IPS-20b (cell line): ENCODE measurements around the gene HOXB8.

Experiments used
- H3K27ac ChIP-seq: one replicate; pipeline ENCODE4 v1.5.1; 2013; ENCODE audit warnings: low read length
- H3K27me3 ChIP-seq: 2 replicates; pipeline ENCODE4 v1.6.1; 2013; ENCODE audit warnings: mild to moderate bottlenecking, low read length, inconsistent platforms; ENCODE audit not compliant: insufficient read depth
- H3K36me3 ChIP-seq: 2 replicates; pipeline ENCODE4 v1.6.1; 2013; ENCODE audit warnings: low read depth, mild to moderate bottlenecking, inconsistent platforms, low read length, moderate library complexity; ENCODE audit not compliant: insufficient read depth
- H3K4me1 ChIP-seq: 2 replicates; pipeline ENCODE4 v1.6.1; 2013; ENCODE audit warnings: mild to moderate bottlenecking, control low read depth, inconsistent platforms, low read length, moderate library complexity; ENCODE audit not compliant: insufficient read depth
- H3K4me3 ChIP-seq: 2 replicates; pipeline ENCODE4 v1.5.1; 2013; ENCODE audit warnings: mild to moderate bottlenecking, low read length, inconsistent platforms
- H3K9ac ChIP-seq: 2 replicates; pipeline ENCODE4 v1.6.1; 2013; ENCODE audit warnings: low read depth, mild to moderate bottlenecking, inconsistent platforms, low read length, moderate library complexity
- H3K9me3 ChIP-seq: 2 replicates; pipeline ENCODE4 v1.6.1; 2013; ENCODE audit warnings: mild to moderate bottlenecking, low read depth, low read length, inconsistent platforms; ENCODE audit not compliant: insufficient read depth

Gene HOXB8

DNA sequence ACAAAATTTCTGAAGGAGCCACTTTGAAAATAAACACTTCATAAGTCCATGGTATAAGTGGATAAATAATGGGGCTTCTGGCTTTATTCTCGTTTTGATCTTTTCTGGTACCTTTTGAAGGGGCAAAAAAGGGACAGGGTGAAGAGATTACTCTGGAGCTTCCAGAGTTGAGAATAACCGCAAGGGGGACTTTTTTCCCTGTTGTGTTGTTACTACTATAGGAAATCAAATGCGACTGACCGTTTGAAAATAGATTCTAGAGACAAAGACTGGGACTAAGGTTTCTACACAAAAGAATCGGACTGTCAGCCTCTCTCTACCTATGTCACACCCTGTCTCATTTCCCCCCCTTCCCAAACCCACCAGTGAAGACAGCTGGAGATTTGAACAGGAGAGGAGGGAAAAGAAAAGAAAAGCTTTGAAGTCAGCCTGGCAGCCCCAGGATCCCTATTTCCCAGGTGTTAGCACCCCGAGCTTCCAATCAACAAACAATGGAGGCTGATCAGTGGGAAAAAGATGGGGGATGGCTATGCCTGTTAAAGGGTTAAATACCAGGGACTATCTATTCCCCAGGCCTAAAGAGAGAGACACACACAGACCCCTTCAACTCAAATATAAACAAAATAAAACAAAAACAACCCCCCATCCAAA lies 45.3 kb downstream of the HOXB8 start:
- Histone ChIP-seq H3K4me1 (no peaks in the 10 kb centered on the region), H3K4me3 (no peak overlapping the region), H3K9me3 (peaks cover 5% of the 10 kb centered on the region), H3K36me3 (no peaks in the 10 kb centered on the region), H3K9ac (no peak overlapping the region), H3K27ac (no peak overlapping the region), H3K27me3 (peaks cover 100% of the 10 kb centered on the region)

DNA sequence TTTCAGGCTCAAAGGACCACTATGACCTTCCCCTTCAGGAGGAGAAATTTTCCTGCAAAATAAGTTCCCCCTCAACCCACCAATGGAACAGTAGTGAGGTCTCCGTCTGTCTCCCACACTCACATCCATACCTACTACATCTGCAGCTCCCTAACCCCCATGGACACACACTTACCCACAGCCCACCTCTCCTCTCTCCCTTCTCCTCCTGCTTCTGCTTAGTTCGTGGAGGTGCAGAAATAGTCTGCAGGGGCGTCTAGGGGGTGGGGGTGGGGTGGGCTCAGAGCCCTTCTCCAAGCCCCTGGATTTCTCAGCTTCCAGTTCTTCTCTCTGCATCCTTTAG lies 45.9 kb downstream of the HOXB8 start:
- Histone ChIP-seq H3K27ac (no peak overlapping the region), H3K36me3 (no peaks in the 10 kb centered on the region), H3K4me3 (no peak overlapping the region), H3K9ac (no peak overlapping the region), H3K4me1 (no peaks in the 10 kb centered on the region), H3K9me3 (peaks cover 9% of the 10 kb centered on the region), H3K27me3 (peaks cover 100% of the 10 kb centered on the region)

DNA sequence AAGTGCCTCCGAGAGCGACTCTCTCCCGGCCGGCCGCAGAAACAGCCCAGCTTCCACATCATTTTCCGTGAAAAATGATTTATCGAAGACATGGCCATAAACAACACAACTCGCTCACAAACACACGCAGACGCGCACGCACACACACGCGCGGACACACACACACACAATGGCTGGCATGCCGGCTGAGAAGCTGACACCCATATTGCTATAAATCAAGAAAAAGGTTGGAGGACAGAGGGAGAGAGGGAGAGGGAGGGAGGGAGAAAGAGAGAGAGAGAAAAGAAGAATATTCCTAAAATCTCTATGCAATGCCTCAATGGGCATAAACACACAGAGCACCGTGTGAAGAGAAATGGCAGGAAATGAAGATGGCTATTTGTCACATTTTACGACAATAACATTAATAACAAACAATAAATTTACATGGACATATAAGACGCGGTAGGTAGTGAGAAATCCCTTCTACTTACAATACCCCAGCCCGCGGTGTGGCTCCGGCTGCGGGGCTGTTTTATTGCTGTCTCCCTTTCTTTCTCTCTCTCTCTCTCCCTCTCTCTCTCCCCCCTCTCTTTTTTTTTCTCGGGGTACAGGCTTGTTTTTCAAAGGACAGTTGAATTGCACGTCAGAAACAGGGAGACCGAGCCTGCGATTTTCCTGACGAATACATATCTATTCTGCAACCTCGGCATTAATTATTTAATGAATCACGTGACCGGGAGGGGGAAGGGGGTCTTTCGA lies 46.4 kb downstream of the HOXB8 start:
- no peak overlapping the region for H3K27ac ChIP-seq
- H3K36me3 ChIP-seq, result no peaks in the 10 kb centered on the region
- H3K9ac ChIP-seq, result no peak overlapping the region
- H3K9me3 ChIP-seq, result peaks cover 9% of the 10 kb centered on the region
- no peaks in the 10 kb centered on the region for H3K4me1 ChIP-seq
- H3K4me3 ChIP-seq, result no peak overlapping the region
- H3K27me3 ChIP-seq, result peaks cover 100% of the 10 kb centered on the region

DNA sequence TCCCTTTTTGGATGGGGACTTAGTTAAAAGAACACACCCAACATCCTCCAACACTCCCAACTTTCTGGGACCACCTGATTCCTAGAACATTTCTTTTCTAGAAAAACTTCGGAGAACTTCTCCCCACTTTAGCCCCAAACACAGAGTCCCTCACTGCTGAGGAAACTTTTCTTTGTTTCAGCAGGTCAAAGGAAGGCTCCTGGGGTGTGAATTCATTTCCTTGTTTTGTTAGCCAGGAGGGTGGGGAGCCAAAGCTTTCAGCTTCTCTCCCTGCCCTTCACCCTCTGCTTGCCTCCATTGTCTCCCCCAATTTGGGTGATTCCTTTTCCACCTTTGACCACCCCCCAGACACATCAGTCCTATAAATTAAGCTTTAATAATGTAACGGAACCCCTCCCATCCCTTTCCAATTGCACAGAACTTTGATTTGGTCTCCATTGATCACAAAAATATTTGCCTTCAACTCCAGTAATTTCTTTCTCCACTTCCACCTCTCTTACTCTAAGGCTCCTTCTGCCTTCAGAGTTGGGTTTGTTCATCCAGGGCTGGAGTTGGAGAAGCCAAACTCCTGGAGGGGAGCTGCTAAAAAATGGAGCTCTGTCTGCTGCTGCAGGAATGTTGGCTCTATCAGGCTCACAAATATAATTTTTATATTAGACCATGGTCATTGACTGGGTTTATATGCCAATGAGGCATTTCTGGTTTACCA lies 47.3 kb downstream of the HOXB8 start:
- no peaks in the 10 kb centered on the region for H3K4me1 ChIP-seq

DNA sequence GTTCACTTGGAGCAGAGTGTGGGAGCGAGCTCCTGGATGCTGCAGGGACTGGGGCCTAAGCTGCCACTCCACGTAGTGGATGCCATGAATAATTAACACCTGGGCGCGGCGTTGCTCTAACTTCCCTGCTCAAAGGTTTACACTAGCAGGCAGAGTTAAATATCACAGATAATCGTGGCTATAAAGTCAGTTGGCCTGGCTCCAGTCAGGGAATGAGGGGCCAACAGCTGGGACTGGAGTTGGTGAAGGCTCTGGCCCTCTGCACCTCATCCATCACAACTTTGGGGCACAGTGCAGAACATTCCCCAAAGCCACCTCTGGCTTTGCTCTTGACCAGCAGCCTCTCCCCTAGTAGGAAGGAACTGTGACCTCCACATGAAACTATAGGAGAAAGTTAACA lies 47.9 kb downstream of the HOXB8 start:
- H3K9me3 ChIP-seq, result peaks cover 9% of the 10 kb centered on the region
- H3K4me1 ChIP-seq, result no peaks in the 10 kb centered on the region
- H3K4me3 ChIP-seq, result no peak overlapping the region
- no peak overlapping the region for H3K27ac ChIP-seq
- H3K9ac ChIP-seq, result no peak overlapping the region
- peaks cover 100% of the 10 kb centered on the region for H3K27me3 ChIP-seq
- no peaks in the 10 kb centered on the region for H3K36me3 ChIP-seq

More for the DNA sequence above, 47.3 kb downstream of the HOXB8 start:
- H3K27ac ChIP-seq, result no peak overlapping the region
- H3K27me3 ChIP-seq, result peaks cover 100% of the 10 kb centered on the region
- no peak overlapping the region for H3K4me3 ChIP-seq
- H3K36me3 ChIP-seq, result no peaks in the 10 kb centered on the region
- no peak overlapping the region for H3K9ac ChIP-seq
- peaks cover 9% of the 10 kb centered on the region for H3K9me3 ChIP-seq

DNA sequence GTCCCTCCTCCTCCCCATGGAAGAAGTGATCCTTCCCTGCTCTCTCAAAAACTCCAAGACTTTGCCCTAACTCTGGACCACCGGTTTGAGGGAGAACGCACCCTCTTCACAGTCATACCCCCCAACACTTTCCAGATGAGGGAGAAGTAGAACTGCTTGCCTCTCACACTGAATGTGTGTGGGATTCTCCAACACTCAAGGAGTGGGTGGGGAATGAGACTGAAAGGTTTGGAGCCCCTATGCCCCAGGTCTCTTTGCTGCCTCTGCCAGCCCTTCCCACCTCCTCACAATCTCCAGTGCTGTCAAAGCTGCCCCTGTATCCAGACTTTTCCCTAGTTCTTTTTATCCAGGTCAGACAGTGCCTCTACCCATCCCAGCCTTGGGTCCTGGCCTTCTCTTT lies 48.4 kb downstream of the HOXB8 start:
- no peak overlapping the region for H3K27ac ChIP-seq
- no peak overlapping the region for H3K4me3 ChIP-seq
- H3K36me3 ChIP-seq, result no peaks in the 10 kb centered on the region
- peaks cover 100% of the 10 kb centered on the region for H3K27me3 ChIP-seq
- no peaks in the 10 kb centered on the region for H3K4me1 ChIP-seq
- no peak overlapping the region for H3K9ac ChIP-seq
- peaks cover 9% of the 10 kb centered on the region for H3K9me3 ChIP-seq

DNA sequence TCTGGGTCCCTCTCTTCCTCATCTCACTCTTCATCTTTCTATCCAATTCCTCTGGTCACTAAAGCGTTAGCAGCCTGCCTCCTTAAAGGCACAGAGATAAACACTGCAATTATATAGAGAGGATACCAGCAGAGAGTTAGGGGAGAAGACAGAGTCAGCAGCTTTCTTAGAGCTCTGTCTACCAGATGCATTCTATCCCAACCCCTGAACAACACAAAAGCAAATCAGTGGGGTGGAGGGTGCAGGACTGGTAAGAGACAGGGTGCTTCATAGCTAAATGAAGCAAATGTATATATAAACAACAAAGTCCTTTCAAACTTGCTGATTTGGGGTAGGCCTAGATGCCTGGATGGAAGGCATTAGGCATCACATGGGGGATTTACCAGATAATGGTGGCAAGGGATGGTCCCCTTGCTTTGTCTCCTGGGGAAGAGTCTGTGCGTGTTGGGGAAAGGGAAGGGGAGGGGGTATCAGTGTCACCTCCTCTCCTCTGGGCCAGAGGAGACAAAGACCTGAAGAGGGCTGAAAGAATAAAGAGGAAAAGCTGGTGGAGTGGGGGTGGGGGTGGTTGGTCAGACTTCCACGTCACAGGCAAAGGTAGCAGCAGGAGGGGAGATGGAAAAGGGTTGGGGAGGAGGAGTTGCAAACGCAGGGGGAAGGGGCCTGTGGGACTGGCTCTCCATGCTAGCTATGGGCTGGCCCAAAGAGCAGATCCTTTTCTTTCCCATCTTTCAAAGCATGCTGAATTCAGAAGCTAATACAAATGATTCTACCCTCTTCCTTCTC lies 49.0 kb downstream of the HOXB8 start:
- Histone ChIP-seq H3K9ac (no peak overlapping the region), H3K4me3 (no peak overlapping the region), H3K4me1 (no peaks in the 10 kb centered on the region), H3K27ac (no peak overlapping the region), H3K9me3 (peaks cover 9% of the 10 kb centered on the region), H3K27me3 (peaks cover 100% of the 10 kb centered on the region), H3K36me3 (no peaks in the 10 kb centered on the region)

DNA sequence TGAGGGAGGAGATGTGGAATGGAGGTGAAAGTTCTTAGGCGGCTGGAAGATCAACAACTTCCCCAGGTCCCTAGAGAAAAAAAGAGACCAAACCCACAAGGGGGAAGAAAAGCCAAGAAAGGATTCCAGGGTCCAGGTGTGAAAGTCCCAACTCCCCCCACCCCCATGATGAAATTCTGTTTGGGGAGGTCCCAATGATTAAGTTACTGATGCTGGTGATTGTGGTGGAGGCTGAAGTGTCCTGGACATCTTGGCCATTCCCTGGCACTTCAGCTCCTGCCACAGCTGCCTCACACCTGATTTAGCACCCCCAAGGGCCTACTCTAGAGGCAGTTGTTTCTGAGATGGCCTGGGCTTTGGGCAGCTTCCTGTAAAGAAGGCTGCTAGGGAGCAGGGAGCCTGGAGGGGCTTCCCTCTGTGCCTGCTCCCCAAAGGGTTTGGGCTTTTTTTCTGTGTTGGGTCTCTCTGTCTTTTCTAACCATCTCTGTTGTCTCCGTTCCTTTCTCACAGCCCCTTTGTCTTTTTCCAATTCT lies 50.0 kb downstream of the HOXB8 start:
- peaks cover 9% of the 10 kb centered on the region for H3K9me3 ChIP-seq
- H3K4me1 ChIP-seq, result no peaks in the 10 kb centered on the region
- 0 out of 2 replicates have a peak overlapping the region, but pooled peaks have one; percentile 20 for H3K4me3 ChIP-seq
- no peaks in the 10 kb centered on the region for H3K36me3 ChIP-seq
- H3K27ac ChIP-seq, result no peak overlapping the region
- H3K9ac ChIP-seq, result no peak overlapping the region
- H3K27me3 ChIP-seq, result peaks cover 100% of the 10 kb centered on the region

DNA sequence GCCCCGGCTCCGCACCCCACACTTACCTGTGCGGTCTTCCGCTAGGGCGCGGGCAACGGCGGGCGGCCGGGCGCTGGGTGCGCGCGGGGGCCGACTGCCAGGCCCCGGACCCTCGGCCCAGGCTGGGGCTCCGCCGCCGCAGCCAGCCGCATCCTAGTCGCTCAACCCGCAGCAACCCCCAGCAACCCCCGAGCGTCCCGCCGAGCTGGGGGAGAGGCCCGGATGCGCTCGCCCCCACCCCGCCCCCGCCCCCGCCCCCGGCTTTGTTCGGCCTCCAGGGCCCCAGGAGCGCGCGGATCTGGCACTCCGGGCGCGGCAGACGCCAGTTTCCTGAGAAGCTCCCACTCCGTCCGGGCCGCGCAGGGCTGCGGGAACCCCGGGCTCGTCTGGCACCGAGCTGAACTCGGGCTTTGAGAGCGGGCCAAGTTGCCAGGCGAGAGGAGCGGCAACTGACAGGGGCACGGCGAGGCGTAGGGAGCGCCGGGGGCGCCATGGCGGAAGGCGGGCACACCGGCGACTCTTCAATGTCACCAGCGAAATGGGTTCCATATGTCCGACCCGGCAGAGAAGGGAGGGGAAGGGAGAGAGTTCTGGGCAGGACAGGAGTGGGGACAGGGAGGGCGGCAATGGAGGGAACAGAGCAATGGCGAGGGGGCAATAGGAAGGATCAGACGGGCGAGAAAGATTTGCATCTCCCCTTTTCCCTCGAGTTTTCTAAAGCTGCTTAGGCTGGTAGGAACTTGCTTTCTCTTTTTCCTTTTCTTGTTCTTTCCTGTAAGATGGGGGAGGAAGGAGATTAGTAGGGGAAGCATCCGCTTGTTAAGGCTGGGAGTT lies 50.7 kb downstream of the HOXB8 start:
- peaks cover 9% of the 10 kb centered on the region for H3K9me3 ChIP-seq
- peaks cover 100% of the 10 kb centered on the region for H3K27me3 ChIP-seq
- H3K27ac ChIP-seq, result no peak overlapping the region
- H3K4me1 ChIP-seq, result no peaks in the 10 kb centered on the region
- H3K4me3 ChIP-seq, result peak overlapping the region; percentile 20; the same call in 1 of the 2 replicates
- H3K9ac ChIP-seq, result no peak overlapping the region
- H3K36me3 ChIP-seq, result no peaks in the 10 kb centered on the region

DNA sequence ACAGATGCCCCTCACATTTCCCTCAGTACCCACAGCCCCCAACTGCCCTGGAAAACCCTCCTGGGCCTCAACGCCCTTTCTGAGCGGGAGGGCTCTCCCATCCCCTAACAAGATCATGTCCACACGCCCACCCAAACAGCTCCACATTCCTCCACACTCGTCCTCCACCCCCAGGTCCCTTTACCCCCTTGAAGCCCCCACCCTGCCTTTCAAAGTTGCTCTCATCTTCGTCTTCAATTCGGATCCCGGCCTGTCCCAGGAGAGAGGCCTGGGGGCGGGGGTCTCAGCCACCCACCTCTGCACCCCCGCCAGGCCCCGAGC lies 51.3 kb downstream of the HOXB8 start:
- no peak overlapping the region for H3K27ac ChIP-seq
- no peaks in the 10 kb centered on the region for H3K36me3 ChIP-seq
- peaks cover 9% of the 10 kb centered on the region for H3K9me3 ChIP-seq
- H3K9ac ChIP-seq, result no peak overlapping the region
- peaks cover 100% of the 10 kb centered on the region for H3K27me3 ChIP-seq
- no peaks in the 10 kb centered on the region for H3K4me1 ChIP-seq
- H3K4me3 ChIP-seq, result no peak overlapping the region

DNA sequence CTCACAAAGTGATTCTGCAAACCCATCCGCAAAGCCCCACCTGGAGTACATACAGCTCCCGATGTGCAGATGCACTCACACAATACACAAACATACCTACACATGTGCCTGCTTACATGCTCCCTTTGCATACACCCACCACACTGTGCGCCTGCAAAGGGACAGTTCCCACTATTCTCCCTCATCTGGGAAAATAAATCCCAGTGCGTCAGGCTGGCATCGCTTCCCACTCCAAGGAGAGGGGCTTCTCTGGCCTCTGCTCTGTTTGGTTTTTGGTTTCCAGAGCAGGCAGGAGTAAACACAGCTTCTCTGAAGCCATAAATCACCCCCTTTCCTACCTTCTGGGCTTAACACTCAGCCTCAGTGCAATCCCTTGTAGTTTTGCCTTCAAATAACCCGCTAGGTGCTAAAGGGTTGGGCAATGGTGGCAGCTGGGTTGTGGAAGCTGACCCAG lies 51.7 kb downstream of the HOXB8 start:
- no peak overlapping the region for H3K27ac ChIP-seq
- no peaks in the 10 kb centered on the region for H3K4me1 ChIP-seq
- no peak overlapping the region for H3K9ac ChIP-seq
- no peak overlapping the region for H3K4me3 ChIP-seq
- H3K9me3 ChIP-seq, result peaks cover 9% of the 10 kb centered on the region
- no peaks in the 10 kb centered on the region for H3K36me3 ChIP-seq
- H3K27me3 ChIP-seq, result peaks cover 100% of the 10 kb centered on the region
